Measurements from ENCODE around the gene CFAP57.

CFAP57 gene

GRCh38 chr1:43229826-43230780, 58.0 kb downstream of the CFAP57 start:
- DNase-seq = no peak

DNA sequence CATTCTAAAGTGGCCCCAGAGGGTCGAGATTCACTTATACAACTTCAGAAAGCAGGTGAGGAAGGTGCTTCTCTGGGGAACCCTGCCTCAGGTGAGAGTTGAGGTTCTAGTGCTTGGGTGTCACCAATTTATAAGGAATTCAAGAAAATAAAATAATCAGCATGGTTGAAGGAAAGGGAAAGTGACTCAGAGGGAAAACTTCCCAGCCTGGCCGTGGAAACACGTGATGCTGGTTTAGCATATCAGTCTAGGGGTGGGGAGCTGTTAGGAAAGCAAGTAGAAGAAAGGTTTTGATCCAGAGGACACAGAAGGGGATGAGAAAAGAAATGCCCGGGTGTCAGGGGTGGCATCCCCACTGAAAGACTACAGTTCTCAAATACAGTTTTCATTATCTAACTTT, 59.9 kb downstream of the CFAP57 start:
- no peak for DNase-seq

- DNase-seq = no peak
Observed at GRCh38 chr1:43232482-43232881, 60.4 kb downstream of the CFAP57 start.

DNA sequence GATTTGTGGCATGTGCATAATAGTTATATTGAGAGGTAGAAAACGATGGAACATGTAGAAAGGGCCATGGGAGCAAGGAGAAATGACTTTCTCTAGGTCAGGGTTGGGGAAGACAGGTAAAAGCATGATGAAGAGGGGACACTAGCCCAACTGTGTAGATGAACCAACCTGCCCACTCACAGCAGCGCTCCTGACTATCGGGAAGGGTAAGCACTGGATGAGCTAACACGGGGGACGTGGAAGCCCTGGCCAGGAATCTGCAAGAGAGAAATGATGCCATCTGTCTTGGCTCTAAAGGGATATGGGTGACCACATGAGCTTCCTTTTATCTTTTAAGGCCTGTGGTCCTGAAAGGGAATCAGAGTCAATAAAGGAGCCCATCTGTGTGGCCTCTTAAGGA, 61.5 kb downstream of the CFAP57 start:
- no peak for DNase-seq

- DNase-seq = no peak
Observed at GRCh38 chr1:43234267-43234666, 62.1 kb downstream of the CFAP57 start.

DNA sequence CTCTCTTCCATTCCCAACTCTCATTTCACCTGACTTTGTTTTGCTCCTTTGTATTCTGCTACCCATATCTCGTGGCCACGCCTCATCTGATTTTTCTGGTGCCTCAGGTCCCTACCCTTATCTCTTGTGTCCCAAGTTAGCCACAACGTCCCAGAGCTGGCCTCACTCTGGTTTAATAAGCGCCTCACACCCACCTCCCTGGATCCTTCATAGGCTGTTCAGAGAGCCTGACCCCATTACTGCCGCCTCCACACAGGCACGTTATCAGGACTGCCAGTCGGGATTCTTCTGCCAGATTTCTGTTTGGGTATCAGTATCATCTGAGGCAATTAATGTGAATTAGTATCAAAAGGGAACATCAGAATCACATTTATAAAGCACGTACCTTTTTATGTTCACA, 62.9 kb downstream of the CFAP57 start:
- DNase-seq = no peak

DNA sequence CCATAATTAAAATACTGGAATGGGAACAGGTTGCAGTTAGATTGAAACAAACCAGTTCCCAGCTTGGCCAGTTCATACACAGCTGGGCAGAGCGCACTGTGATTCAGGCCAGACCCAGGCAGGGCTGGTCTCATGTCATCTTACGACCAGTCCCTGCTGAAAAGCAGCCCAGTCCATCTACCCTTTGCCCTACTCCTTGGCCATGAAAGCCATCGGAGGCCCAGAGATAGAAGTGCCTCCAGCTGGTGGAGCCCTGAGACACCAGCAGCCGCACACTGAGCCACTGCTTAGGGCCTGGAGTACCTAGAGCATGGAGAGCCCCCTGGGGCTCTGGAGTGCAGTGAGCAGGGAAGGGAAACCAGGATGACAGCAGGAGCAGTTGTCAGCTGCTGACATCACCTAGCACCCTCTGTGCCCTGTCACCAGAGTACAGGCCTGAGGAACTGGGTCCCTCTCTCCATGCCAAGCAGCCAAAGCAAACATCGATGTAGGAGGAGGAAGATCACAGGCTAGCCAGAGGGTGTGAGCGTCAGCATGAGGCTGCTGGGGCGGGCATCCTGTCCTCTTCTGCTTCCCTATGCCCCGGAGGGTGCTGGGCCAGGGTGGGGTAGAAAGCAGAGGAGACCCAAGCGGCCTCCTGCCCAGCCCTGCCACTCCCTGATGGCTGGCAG, 63.5 kb downstream of the CFAP57 start:
- no peak for DNase-seq

GRCh38 chr1:43237121-43237520, 65.0 kb downstream of the CFAP57 start:
- DNase-seq = no peak

DNA sequence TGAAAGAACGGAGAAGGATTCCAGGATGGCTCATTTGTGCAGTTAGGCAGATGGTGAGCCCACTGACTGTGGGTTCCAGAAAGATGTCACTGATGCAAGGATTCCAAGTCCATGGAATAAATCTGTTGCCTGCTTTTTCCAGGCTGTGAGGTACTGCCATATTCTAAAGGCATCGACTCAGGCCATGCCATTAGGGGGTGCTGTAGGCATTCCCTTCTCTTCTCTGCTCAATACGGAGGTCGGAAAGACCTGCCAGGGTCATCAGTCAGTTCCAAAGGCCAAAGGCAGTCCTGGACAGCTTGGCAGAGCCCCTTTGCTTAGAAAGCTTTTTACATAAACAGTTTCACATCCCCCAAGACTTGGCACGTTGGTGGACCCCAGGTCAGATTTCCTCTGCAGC, 66.0 kb downstream of the CFAP57 start:
- DNase-seq = no peak

GRCh38 chr1:43238991-43239469, 66.9 kb downstream of the CFAP57 start:
- no peak for DNase-seq

DNA sequence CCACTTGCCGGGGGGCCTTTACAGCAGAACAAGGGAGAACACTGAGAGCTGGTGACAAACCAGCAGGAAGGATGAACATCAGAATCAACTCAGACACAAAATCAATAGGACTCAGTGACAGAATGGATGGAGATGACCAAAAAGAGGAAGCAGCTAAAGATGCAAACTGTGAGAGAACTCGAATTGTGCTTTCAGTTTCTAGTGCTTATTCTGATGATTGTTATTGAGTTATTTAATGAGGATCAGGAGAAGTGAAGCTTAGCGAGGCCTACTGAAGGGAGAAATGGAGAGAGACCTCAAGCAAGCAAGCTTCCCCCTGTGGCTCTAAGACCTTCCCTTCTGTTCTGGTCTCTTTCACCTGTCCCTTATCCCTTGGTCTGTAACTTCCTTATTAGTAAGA, 67.4 kb downstream of the CFAP57 start:
- DNase-seq = no peak

GRCh38 chr1:43241413-43241836, 69.3 kb downstream of the CFAP57 start:
- DNase-seq = no peak

GRCh38 chr1:43243299-43243698, 71.2 kb downstream of the CFAP57 start:
- no peak for DNase-seq

- DNase-seq = no peak
Observed at GRCh38 chr1:43246466-43247213, 74.5 kb downstream of the CFAP57 start.

DNA sequence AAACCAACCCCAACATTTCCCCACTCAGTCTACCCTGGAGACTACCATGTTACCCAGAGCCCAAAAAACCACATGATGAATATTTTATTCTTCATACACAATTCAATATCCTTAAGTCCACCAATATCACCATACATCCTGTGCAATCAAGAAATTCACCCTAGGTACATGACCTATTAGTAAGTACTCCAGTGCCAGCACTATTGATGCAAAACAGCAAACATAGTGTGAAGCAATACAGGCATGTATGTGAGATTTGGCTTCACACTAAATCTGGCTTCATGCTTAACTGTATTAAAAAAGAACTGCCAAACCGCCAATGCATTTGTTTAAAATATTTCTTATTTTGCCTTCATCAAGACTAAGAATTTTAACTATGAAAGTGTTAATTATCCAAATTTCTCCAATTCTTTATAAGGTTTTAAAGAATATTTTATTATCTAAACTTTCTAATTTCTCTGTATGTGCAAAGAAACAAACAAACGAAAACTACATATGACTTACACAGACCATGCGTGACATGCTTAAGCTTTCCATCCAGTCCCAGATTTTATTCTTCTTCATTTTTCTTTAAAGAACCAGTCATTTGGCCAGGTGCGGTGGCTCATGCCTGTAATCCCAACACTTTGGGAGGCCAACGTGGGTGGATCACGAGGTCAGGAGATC, 75.3 kb downstream of the CFAP57 start:
- DNase-seq = no peak

DNA sequence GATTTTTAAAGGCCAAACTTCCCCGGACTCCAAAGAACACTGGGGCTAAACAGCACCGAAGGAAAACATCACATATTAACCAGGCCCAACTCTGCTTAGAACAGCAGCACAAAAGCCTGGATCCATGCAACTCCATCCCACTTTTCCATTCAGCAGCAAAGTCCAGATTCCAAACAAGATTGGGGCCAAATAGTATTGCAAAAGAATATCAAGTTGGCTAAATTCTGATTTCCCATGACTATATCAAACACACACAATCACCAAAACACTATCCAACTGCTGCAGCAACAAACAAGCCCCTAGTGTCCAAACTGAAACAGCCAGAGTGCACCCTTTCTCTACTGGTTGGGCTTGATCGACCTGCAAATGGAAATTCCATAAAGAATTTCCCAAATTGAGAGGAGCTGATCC, 78.2 kb downstream of the CFAP57 start:
- no peak for DNase-seq

DNA sequence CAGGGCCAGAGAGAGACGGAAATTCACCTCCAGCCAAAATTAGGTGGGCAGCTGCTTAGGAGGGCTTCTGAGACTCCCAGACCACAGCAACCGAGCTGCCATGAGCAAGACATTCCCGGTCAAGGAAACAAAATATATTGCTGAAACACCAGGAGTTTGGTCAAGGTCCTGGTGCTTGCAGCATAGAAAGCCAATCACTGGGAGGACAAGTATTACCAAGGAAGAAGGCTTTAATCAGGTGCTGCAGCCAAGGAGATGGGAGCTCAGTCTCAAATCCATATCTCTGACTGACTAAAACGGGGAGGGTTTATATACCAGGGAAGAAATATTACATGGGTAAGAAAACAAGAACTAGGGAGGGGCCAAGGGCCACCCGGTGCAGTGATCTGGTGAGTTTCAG, 78.9 kb downstream of the CFAP57 start:
- no peak for DNase-seq

- DNase-seq = no peak
Observed at GRCh38 chr1:43252225-43252624, 80.1 kb downstream of the CFAP57 start.

DNA sequence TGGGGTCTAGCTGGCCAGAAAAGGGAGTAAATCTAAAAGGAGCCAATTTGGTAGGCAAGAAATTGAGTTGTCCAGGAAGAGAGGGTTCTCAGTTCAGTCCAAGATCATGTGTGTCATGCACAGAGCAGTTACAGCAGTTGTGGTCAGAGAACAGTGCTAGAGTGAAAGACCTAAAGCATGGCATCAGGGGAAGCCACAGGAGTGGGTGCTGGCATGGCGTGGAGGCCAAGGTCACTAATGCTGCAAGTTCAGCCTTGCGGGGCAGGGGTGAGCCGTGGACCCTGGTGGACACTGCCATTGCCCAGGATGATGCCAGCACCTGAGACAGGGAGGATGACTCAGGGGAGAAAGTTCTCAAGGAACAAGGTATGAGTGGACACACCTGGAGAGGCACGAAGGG, 81.0 kb downstream of the CFAP57 start:
- DNase-seq = no peak

DNA sequence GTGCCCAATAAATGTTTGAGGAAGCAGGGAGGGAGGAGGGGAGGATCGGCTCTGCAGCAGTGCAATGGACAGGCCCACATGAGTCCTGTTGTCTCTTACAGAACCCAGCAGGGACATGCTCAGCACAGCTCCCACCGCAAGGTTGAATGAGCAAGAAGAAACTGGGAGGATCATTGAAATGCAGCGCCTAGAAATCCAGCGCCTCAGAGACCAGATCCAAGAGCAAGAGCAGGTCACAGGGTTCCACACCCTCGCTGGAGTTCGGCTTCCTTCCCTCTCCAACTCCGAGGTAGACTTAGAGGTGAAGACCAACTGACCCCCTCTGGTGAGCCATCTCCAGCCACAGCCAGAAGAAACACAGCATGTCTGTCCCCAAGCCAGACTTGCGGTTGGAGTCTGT, 81.7 kb downstream of the CFAP57 start:
- DNase-seq = no peak

DNA sequence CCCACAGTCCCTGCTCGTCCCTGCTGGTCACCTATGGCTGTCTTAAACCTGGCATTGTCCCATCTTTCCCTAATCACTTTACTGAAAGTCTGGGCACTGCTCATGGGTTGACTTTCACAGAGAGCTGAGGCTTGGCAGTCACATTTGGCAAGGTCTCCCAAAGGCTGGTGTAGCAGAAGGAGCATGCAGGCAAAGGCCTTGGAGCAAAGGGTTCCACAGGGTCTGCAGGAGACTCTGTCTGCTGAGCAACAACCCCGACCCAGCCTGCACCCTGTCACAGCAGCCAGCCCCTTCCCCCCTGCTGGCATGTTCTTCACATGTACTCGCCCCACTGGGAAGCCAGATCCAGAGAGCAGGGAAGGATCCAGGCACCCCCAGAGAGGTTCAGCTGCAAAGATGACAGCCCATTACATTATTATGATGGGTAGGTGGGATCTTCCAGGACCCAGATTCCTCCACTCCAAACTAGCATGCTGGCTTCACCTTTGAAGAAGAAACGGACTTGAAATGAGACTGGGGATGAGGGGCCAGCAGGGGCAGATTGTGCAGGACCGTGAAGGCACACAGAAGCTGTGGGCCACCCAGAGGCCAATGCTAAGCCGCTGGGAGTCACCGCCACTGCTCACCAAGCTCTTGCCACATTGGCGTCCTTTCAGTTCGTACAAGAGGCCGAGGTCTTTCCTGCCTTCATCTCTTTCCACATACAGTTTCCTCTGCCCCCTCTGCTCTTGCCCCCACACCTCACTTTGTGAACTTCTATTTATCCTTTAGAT, 83.5 kb downstream of the CFAP57 start:
- DNase-seq = no peak
